ENCODE measurements around the gene PPP3CA. TPM values are rescaled to one million over a fixed set of nuclear protein-coding genes. Genes with fewer than 3 reads are reported as not detected.

Gene PPP3CA
- total RNA-seq, 1 experiment from 2014 or later = 40.2 TPM

DNA sequence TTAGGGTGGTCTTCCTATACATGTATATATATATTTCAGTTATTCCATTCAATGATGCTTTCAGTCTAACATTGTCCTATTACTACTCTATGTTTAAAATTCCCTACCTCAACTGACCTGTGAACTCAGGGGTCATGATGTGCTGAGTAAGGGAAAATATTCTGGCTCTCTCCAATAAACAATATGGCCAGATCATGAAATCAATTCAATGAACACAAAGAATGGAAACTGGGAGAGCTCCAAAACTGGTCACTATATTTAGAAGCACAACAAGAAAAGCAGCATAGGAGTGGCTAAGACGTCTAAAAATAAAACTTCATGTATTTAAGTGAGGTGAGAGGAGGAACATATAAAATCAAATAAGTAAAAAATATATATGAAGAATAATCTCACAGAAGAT, 304.5 kb downstream of the PPP3CA start:
- Histone ChIP-seq H3K79me2 (ENCODE audit: low read depth) (no peaks in the 10 kb centered on the region), H3K4me1 (replicated peaks; ENCODE audit: insufficient read depth) (no peaks in the 10 kb centered on the region), H3K4me2 (no peak overlapping the region), H3K27ac (no peak overlapping the region), H3F3A (ENCODE audit: insufficient read depth, low read depth) (no peaks in the 10 kb centered on the region), H3K4me3 (no peak overlapping the region), H2AFZ (no peak overlapping the region), H3K27me3 (ENCODE audit: insufficient read depth, low read depth) (no peaks in the 10 kb centered on the region), H4K20me1 (ENCODE audit: insufficient read depth) (no peaks in the 10 kb centered on the region), H3K36me3 (ENCODE audit: low read depth) (no peaks in the 10 kb centered on the region), H3K9me2 (ENCODE audit: insufficient read depth) (no peaks in the 10 kb centered on the region), H3K9me3 (ENCODE audit: insufficient read depth, low read depth) (no peaks in the 10 kb centered on the region)
- CTCF ChIA-PET = no interaction called here
- BruUV-seq (replicated peaks) = no TSS peak
- POLR2A ChIA-PET (ENCODE audit: unreplicated experiment) = no interaction called here
- intact Hi-C loops (cut with micrococcal nuclease; ENCODE audit: unreplicated experiment) = no loop called here
- no peak for TF ChIP-seq CTCF (conservative IDR thresholded peaks at IDR 0.05)
- TF ChIP-seq EZH2 (IDR thresholded peaks at IDR 0.05; ENCODE audit: low read depth) = no peak
- DNase-seq = no peak

DNA sequence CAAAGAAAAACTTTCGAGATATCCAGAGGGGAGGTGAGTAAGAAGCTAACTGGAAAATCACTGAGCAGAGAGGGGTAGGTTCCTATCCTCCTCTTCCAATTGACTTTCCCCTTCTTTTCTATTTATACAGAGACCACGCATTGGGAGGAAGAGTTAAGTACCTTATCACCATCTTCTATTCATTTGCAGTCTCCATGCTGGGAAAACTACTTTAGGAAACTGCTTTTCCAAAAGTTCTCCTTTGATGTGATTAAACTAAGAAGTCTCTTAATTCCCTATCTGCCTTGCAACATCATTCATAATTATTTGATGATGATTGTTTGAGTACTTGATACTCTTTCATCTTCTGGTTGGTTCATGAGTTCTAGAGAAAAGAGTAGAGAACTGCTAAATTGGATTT, 306.6 kb downstream of the PPP3CA start:
- ChIA-PET CTCF (no interaction called here), POLR2A (ENCODE audit: unreplicated experiment) (no interaction called here)
- H3K4me2 ChIP-seq = no peak overlapping the region
- no peaks in the 10 kb centered on the region for H3K9me2 ChIP-seq (ENCODE audit: insufficient read depth)
- peaks cover 12% of the 10 kb centered on the region for H3K4me1 ChIP-seq (replicated peaks; ENCODE audit: insufficient read depth)
- H3K36me3 ChIP-seq (ENCODE audit: low read depth) = no peaks in the 10 kb centered on the region
- intact Hi-C loops (cut with micrococcal nuclease; ENCODE audit: unreplicated experiment) = no loop called here
- no peak for DNase-seq
- no peaks in the 10 kb centered on the region for H3K27me3 ChIP-seq (ENCODE audit: insufficient read depth, low read depth)
- no peaks in the 10 kb centered on the region for H3K9me3 ChIP-seq (ENCODE audit: insufficient read depth, low read depth)
- H3K79me2 ChIP-seq (ENCODE audit: low read depth) = no peaks in the 10 kb centered on the region
- no TSS peak for BruUV-seq (replicated peaks)
- H4K20me1 ChIP-seq (ENCODE audit: insufficient read depth) = no peaks in the 10 kb centered on the region
- no peaks in the 10 kb centered on the region for H3F3A ChIP-seq (ENCODE audit: insufficient read depth, low read depth)
- no peak overlapping the region for H3K4me3 ChIP-seq
- no peak overlapping the region for H3K27ac ChIP-seq
- H2AFZ ChIP-seq = no peak overlapping the region
- no peak for TF ChIP-seq EZH2 (IDR thresholded peaks at IDR 0.05; ENCODE audit: low read depth)
- no peak for TF ChIP-seq CTCF (conservative IDR thresholded peaks at IDR 0.05)

DNA sequence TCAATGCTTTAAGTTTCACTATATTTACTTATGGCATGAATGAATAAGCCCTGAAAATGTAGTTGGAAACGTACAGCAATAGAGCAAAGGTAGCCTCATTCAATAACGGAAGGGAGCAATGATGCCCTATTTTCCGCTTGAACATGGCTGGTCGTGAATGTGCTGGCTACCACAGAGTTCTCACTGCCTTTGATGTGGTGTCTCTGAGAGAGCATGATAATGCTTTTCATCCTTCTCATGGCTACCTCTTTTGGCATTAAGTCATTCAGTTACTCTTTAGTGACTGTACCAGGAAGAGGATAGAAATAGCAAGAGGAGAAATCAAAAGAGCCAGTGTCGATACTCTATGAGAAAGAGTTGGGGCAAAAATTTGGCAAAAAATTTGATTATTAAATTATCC, 308.0 kb downstream of the PPP3CA start:
- no peaks in the 10 kb centered on the region for H3K9me2 ChIP-seq (ENCODE audit: insufficient read depth)
- DNase-seq = no peak
- intact Hi-C loops (cut with micrococcal nuclease; ENCODE audit: unreplicated experiment) = no loop called here
- H3K27me3 ChIP-seq (ENCODE audit: insufficient read depth, low read depth) = no peaks in the 10 kb centered on the region
- no peak overlapping the region for H3K27ac ChIP-seq
- H3K36me3 ChIP-seq (ENCODE audit: low read depth) = no peaks in the 10 kb centered on the region
- TF ChIP-seq EZH2 (IDR thresholded peaks at IDR 0.05; ENCODE audit: low read depth) (no peak), CTCF (conservative IDR thresholded peaks at IDR 0.05) (no peak)
- H3K9me3 ChIP-seq (ENCODE audit: insufficient read depth, low read depth) = no peaks in the 10 kb centered on the region
- no peaks in the 10 kb centered on the region for H3K79me2 ChIP-seq (ENCODE audit: low read depth)
- H3K4me1 ChIP-seq (replicated peaks; ENCODE audit: insufficient read depth) = peaks cover 12% of the 10 kb centered on the region
- H3K4me3 ChIP-seq = no peak overlapping the region
- H2AFZ ChIP-seq = no peak overlapping the region
- H3F3A ChIP-seq (ENCODE audit: insufficient read depth, low read depth) = no peaks in the 10 kb centered on the region
- BruUV-seq (replicated peaks) = no TSS peak
- ChIA-PET POLR2A (ENCODE audit: unreplicated experiment) (no interaction called here), CTCF (no interaction called here)
- H4K20me1 ChIP-seq (ENCODE audit: insufficient read depth) = no peaks in the 10 kb centered on the region
- H3K4me2 ChIP-seq = no peak overlapping the region
